GM21528 (cell line): ENCODE measurements around the gene CD200R1L.
A peak's percentile ranks its signal among the peaks of the same experiment; 100 is the strongest.

Experiments used
- ATAC-seq: cut with Tn5 transposase; IDR thresholded peaks from one replicate; pipeline ENCODE4 v1.9.1; 2021; ENCODE audit warnings: mild to moderate bottlenecking, moderate library complexity; ENCODE audit not compliant: unreplicated experiment, low FRiP score

The CD200R1L gene

DNA sequence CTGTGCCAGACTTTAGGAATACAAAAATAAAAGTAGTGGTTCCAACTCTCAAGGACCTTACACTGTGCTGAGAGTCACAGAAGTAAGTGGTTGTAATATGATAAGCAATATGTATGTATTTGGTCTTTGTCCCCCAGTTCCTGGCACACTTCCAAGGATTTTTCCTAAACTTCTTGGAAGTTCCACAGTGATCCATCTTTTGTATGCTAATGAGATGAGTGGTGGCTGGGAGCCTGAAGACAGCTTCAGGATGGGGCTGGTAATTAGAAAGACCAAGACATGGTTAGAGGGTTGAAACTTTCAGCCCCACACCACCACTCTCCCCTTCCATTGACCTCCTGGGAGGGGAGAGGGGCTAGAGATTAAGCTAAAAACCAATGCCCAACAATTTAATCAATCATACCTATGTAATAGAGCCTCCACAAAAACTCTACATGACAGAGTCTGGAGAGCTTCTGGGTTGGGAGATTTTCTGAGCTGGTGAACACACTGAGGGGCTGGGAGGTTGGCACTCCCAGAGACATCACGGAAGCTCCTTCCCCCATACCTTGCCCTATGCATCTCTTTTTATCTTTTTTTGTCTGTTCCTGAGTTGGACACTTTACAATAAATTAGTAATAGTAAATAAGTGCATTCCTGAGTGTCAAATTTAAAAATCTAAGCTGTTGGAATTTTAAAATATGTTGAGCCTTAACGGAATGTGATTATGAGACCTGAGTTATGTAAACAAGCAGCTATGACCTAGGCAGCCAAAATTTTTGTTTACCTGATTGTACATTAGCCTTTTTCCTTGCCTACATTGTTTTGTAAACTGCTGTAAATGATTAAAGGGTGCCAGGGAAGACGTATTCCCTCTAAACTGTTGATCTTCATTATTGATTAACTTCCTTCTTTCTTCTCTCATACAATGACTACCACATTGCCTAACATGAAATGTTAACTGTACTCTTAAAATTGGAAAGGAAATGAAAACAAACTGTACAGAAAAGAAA is 24.3 kb downstream of the CD200R1L start:
- no peak for ATAC-seq

DNA sequence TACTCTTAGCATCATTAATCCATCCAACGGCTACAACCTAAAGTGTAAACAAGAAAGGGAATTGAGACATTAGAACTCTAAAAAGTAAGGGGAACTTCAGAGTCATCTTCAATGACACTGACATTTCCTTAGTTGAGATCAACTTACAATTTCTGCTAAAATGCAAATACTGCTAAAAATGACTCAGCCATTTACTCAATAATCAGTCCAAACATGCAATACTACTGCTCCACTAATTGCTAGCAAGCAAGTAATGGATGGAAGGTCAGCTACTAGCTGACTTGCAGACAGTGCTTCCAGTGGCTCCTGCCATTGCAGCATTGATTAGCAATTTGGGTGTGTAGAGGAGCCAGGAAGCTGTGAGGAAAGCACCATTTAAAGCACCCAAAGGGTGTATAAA is 28.4 kb downstream of the CD200R1L start:
- ATAC-seq, result no peak

DNA sequence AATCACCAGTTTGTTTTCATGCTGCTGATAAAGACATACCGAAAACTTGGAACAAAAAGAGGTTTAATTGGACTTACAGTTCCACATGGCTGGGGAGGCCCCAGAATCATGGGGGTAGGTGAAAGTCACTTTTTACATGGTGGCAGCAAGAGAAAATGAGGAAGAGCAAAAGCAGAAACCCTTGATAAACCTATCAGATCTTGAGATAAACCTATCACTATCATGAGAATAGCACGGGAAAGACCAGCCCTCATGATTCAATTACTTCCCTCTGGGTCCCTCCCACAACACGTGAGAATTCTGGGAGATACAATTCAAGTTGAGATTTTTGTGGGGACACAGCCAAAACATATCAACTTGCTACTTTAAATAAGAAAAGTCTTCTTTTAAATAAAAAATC is 28.9 kb downstream of the CD200R1L start:
- ATAC-seq, result no peak

DNA sequence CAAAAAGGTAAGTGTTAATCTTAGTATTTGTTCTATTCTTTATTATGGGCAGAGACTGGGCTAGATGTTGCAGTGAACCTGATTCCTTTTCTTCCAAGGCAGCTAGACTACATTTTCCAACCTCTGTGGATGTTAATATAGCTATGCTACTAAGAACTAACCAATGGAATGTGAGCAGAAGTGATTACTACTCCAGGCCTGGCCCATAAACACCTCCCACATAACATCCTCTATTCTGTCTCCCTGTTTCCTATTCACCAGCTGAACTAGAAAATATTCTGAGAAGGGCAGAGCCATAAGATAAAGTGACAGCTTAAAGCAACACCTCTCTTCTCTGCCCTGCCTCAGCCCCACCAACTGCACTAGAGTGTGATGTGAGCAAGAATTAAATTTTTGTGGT is 29.4 kb downstream of the CD200R1L start:
- no peak for ATAC-seq

DNA sequence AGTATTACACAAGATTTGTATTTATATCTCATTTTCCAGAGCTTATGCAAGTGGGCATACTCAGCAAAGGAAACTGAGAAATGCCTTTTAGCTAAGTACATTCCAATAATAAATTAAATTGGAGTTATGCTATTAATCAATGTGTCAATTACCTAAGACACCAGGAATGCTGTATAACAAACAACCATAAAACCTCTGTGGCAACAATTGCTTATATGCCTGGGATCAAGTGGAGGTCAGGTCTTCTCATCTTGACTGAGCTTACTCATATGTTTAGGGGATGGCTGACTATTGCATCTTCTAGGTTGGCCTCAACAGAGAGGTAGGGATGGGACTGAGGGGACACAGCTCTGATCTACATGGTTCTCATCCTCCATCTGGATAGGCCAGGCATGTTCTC is 30.7 kb downstream of the CD200R1L start:
- no peak for ATAC-seq

DNA sequence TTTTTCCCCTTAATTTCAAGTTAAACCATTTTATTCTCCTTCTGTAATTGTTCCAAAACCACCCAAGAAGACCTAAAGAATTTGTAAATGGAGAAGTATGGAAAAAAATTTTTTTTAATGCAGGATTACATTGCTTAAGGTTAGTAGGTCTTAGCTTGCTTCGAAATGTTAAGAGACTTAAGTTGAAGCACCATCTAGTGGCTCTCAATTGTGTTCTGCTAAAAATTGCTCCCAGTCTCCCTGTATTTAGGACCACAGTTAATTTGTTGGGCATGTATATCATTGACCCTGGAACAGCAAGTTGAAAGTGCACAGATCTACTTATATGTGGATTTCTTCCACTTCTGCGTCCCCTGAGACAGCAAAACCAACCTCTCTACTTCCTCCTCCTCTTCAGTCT is 32.4 kb downstream of the CD200R1L start:
- no peak for ATAC-seq

DNA sequence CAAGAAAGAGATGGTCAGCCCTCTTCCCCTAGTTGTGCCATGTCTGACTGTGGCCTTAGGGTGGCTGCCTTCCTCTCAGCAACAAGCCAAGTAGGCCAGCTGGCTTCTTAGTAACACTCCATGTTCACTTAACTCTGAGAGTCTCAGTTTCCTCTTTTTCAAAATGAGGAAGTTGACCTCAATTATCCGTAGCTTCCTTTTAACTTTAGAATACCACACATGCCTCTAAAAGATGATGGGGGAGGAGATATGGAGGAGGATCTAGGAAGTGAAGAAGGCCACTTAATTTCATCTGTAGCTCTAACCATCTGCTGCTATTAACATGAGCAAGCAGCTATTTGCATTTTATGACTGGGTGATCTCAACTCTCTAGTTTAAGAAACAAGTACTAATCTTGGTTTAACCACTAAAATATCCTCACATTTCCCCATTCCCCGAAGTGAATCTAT is 32.9 kb downstream of the CD200R1L start:
- ATAC-seq, result peak; percentile 84

DNA sequence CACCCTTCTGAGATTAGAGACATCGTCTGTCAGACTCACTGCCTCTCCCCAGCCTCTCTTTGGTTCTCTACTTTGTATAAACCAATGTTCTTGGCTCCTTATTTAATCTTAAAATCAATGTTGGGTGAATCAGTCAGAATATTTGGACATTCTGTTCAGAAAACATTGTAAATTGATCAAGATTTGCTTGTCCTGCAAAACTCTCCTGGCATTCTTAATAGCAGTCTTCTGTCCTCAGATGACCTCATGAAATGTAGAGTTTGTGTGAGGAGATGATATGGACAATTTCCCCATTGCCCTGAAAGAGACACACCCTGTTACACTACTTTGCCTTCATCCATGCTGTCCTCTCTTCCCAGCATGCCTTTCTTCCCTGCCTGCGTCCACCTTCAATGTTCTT is 33.6 kb downstream of the CD200R1L start:
- ATAC-seq, result no peak

DNA sequence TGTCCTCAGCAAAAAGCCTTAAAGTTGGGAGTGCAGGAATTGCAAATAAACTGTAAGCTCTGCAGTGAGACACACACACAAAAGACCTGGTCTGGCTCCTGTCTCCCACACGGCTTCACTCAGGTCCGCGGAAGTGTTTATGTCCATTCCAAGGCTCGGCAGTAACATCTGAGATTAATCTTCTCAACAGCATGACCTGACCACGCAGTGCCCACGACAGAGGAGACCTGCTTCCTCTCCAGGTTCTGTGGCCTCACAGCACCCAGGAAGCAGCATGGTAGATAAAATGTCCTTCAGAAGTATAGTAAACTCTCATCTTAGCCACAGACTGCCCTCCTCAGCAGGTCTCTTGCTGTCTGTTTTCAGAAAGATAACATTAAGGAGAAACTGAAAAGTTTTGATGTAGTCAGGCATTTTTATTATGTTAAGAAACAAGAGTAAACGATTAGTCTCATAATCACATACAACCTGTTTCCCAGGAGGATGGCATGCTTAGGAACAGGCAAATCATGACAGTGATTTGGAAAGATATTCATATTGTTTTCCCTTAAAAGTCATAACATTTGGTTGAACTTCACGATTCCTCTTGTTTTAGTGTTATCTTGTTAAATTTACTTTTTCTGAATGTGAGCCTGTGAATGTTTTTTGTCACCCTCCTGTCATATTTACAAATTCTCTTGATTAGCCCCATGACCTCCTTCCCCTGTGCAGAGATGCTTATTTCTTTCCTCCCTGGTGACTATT is 34.6 kb downstream of the CD200R1L start:
- ATAC-seq, result no peak

DNA sequence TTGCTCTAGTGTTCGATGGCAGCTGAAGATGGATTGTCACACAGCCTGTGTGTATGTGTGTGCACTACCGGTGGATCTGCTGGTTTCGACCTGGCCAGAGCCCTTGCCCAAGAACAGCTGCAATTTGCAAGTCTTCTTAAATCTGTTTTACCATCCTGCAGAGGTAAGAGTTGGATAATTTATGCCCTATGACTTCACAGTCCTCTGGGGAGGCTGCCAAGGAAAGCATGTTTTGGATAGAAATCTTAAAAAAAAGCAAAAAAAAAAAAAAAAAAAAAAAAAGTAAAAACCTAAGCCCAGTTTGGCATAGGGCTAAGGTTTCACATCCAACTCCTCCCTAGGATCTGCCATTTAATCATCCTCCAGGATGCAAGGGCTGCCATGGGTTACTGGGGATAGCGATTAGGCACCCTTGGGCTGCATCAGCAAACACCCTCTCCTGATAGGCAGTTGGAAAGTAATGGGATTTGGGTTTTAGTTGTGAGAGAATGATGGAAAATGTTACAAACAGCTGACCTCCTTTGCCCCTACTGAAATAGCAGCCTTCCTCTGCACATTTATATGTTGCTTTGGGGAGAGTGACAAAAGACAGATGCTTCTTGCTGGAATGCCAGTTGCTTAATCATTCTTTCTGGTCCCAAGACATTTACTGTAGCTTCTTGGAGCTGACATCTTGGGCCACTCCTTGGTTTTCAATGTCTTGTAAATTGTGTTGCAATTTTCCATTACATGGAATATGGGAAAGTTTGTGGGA is 35.4 kb downstream of the CD200R1L start:
- no peak for ATAC-seq

DNA sequence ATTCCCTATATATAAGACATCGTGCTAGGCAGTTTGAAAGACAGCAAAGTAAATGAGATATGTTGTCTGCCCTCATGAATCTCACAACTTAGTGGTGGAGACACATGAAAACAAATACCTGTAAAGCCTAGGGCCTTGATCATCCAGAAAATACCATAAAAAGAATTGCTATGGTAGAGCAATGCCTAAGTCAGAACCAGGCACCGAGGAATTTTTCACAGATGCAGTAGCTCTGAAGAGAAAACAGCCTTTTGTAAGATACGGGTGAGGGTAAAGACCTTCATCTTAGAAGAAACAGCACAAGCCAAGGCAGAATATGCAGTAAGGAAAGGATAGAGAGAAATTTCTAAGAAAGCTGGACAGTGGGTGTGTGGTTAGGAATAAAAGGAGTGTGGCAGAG is 36.1 kb downstream of the CD200R1L start:
- no peak for ATAC-seq

DNA sequence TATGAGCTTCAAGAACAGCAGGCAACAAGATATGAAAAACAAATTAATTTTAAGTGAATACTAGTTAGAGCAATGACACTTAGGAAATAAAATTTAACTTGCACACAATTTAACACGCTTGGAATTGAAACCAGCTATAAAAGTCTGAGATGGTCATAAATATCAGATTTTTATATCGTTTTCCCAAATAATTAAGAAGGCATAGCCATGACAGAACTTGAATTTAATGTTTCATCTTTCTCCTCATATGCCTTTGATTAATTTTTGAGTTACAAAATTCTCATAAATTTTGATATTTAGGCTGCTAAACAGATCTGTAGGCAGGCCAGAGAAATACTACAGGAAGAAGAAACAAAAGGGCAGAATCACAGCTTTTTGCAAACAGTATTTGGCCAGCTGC is 38.5 kb downstream of the CD200R1L start:
- no peak for ATAC-seq

DNA sequence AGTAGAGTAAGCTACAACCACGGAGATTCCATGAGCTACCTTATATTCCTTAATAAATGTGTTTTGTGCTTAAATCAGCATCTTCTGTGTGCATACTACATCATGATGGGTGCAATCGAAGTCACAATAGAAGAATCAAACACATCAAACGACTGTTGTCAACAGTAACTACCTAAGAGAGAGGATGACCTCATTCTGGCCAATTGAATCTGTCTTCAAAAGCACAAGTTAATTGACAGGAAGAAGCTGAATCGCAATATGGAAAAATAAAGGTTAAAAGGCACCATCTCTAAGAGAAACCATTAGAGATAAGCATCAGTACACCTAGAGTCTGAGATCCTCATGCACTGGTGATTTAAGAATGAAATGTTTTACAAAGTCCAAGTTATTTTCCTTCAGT is 39.0 kb downstream of the CD200R1L start:
- no peak for ATAC-seq

DNA sequence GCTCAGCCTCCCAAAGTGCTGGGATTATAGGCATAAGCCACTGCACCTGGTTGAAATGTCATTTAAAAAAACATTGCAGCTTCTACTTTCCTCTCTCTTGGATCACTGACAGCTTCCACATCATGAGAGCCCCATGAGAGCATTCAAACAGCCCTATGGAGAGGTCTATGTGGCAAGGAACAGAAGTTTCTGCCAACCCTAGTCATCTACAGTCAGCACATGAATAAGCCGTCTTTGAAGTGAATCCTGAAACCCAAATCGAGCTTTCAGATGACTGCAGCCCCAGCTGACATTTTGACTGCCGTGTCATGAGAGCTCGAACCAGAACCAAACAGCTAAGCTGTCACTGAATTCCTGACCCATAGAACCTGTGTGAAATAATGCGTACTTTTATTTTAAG is 39.8 kb downstream of the CD200R1L start:
- ATAC-seq, result no peak

DNA sequence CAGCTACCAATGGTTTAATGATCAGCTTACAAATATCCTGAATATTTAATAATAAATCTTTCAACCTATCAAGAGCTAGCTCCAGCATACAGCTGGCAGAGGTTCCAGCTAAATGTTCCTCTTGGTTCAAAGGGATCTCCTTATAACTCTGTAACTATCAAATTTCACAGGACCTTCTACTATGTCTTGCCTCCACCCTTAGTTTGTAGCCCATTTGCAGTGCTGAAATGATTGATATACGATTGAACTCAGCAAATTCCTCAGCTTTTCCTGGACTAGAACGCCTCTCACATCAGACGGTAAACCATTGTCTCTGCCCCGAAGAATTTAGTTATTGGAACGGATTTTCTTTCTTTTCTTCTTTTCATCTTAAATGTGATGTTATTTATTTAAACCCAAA is 41.5 kb downstream of the CD200R1L start:
- no peak for ATAC-seq

DNA sequence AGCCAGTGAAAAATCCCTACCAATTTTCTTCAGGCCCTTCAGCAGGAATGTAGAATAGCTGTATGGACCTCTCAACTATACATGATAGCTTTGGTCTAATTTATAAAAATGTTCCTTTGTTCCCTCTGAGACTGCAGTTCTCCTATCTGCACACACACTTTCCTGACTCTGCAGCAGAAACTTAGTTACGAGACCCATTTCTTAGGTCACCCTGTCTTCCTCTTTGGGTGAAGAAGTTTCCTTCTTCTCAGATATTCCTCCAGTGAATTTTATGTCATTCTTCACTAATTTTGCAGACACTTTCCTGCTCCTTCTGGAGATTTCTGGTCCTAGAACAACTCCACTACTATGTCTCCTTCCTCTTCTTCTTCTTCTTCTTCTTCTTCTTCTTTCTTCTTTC is 42.6 kb downstream of the CD200R1L start:
- no peak for ATAC-seq

DNA sequence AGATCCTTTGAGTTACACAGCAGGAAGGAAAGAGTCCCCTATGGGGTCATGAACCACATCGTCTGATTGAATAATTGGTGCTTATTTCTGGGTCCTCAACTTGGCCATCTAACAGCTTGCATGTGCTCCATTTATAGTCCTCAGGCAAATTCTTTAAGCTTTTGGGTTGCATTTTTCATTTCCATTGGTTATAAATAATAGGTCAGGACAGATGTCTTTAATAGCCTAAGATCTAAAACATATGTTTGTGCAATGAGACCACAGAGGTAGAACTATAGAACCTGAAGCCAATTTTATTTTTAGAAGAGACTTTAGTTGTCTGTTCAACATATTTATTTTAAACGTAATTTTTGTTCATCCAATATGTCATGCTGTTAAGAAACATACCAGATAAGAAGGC is 43.2 kb downstream of the CD200R1L start:
- ATAC-seq, result no peak

DNA sequence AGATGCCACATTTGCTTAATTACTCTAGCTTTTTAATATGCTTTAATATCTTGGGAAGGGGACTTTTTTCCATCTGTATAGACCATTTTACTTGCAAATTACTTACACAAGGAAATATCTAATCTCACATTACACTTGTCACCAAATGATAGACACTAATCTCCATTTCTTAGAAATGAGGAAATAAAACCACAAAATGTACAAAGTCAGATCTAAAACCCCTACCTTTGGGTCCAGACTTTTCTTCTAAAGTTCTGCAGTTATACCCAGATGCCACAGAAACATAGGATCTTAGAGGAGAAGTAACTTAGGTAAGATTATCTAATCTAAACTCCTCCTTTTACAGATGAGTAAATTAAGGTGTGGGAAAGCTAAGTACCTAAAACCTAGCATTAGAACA is 44.3 kb downstream of the CD200R1L start:
- no peak for ATAC-seq

DNA sequence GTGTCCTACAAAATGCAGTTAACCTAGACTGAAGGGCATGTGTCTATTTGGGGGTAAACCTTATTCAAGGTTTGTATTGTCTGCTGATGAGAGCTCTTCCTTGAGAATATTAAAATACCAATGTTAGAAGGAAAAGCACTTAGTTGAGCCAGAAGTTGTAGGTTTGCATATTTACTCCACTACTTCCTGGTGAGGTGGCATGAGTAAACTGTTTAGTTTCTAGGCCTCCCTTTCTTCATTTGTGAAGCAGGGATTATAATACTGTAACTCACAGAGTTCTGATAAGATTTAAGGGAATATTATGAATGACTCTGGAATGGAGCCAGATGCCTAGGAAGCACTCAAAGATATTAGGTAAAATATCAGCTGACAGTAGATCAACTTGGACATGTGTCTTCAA is 46.7 kb downstream of the CD200R1L start:
- ATAC-seq, result no peak

DNA sequence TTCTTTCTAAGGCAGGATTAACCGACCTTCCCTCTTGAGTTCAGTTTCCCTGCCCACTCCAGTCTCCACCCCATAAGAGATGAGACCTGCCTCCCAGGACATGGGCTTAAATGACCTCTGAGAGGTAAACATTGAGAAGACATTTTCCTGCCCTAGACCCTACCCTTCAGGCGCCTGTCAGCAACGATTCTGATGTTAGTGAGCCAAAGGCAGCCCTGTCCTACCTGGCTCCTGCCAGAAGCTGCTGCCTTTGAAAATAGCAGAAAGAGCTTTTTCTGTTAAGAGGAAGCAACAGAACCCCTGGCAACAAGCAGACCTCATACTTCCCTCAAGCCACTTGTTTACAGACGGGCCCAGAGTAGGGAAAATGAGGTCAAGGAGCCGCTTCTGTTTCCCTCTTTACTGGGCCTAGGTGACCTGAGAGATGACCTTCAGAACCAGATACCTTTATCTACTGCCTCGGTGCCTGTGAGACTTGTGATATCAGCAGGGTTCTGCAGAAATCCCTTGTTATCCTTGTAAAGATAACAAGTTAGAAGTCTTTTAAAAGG is 52.0 kb downstream of the CD200R1L start:
- ATAC-seq, result no peak
